PC-3 (cell line): ENCODE measurements around the gene TDRKH. TPM values are rescaled to one million over a fixed set of nuclear protein-coding genes. Genes with fewer than 3 reads are reported as not detected.

Experiments used
- ATAC-seq: fragments of 200-7000 bp; cut with Tn5 transposase; 2 replicates; pipeline ENCODE4 v1.9.1; 2020; ENCODE audit warnings: mild to moderate bottlenecking, moderate library complexity
- BruUV-seq: library from RNA; stranded (reverse); fragments of 400-500 nt; replicated peaks from 2 replicates; lab custom pipeline; 2021; lab: Mats Ljungman, UMichigan
- CTCF ChIA-PET: fragments of 300-600 bp; sonication (Branson Sonifier 250); formaldehyde crosslinking; loops from one replicate; lab custom pipeline; 2022; ENCODE audit warnings: antibody characterized with exemption; lab: Charles Lee
- POLR2A ChIA-PET: fragments of 300-600 bp; sonication (Branson Sonifier 250); formaldehyde crosslinking; loops from one replicate; lab custom pipeline; 2022; ENCODE audit warnings: antibody characterized with exemption; ENCODE audit not compliant: unreplicated experiment; lab: Charles Lee
- DNase-seq: peaks from one replicate; pipeline ENCODE4 v3.0.0-alpha.2; 2015
- H2AFZ ChIP-seq: fragments of 300-600 bp; sonication (generic); 2 replicates; pipeline ENCODE4 v1.6.0; 2016; ENCODE audit warnings: antibody characterized with exemption, low read length
- H3F3A ChIP-seq: fragments of 300-600 bp; sonication (generic); one replicate; pipeline ENCODE4 v1.6.0; 2017; ENCODE audit warnings: antibody characterized with exemption, low read length, control low read depth, mild to moderate bottlenecking; ENCODE audit not compliant: unreplicated experiment
- H3K27ac ChIP-seq: fragments of 300-600 bp; sonication (generic); 2 replicates; pipeline ENCODE4 v1.5.1; 2016; ENCODE audit warnings: mild to moderate bottlenecking, low read length
- H3K27me3 ChIP-seq: fragments of 300-600 bp; sonication (generic); 2 replicates; pipeline ENCODE4 v1.6.1; 2016; ENCODE audit warnings: low read length, mixed read lengths
- H3K36me3 ChIP-seq: fragments of 300-600 bp; sonication (generic); 2 replicates; pipeline ENCODE4 v1.6.1; 2016; ENCODE audit warnings: low read depth, mixed run types, low read length, mixed read lengths
- H3K4me1 ChIP-seq: fragments of 300-600 bp; sonication (generic); 2 replicates; pipeline ENCODE4 v1.5.1; 2016; ENCODE audit warnings: low read length; ENCODE audit not compliant: insufficient read depth
- H3K4me2 ChIP-seq: fragments of 300-600 bp; sonication (generic); 2 replicates; pipeline ENCODE4 v1.6.0; 2016; ENCODE audit warnings: low read length
- H3K4me3 ChIP-seq: fragments of 300-600 bp; sonication (generic); 2 replicates; pipeline ENCODE4 v1.5.1; 2016; ENCODE audit warnings: mild to moderate bottlenecking, low read length, mixed read lengths
- H3K79me2 ChIP-seq: fragments of 300-600 bp; sonication (generic); 2 replicates; pipeline ENCODE4 v1.6.1; 2017; ENCODE audit warnings: low read length, mixed read lengths
- H3K9ac ChIP-seq: fragments of 300-600 bp; sonication (generic); 2 replicates; pipeline ENCODE4 v1.6.0; 2016; ENCODE audit warnings: mild to moderate bottlenecking, low read length
- H3K9me2 ChIP-seq: fragments of 300-600 bp; sonication (generic); replicated peaks from 2 replicates; pipeline ENCODE4 v1.6.1; 2016; ENCODE audit warnings: mixed run types, low read length, mixed read lengths
- H3K9me3 ChIP-seq: fragments of 300-600 bp; sonication (generic); 2 replicates; pipeline ENCODE4 v1.6.1; 2016; ENCODE audit warnings: low read length, mixed read lengths
- H4K20me1 ChIP-seq: fragments of 300-600 bp; sonication (generic); 2 replicates; pipeline ENCODE4 v1.6.1; 2016; ENCODE audit warnings: low read length, mixed read lengths
- EZH2 ChIP-seq: fragments of 300-600 bp; sonication (generic); IDR thresholded peaks from one replicate; pipeline ENCODE4 v1.6.1; 2017; ENCODE audit warnings: antibody characterized with exemption, mild to moderate bottlenecking, low read length; ENCODE audit not compliant: unreplicated experiment
- EZH2phosphoT487 ChIP-seq: fragments of 300-600 bp; sonication (generic); IDR thresholded peaks from 2 replicates; pipeline ENCODE4 v1.6.1; 2018; ENCODE audit warnings: mild to moderate bottlenecking, antibody characterized with exemption, low read length, borderline replicate concordance
- intact Hi-C: fragments of 100-400 bp; cut with micrococcal nuclease; formaldehyde crosslinking; loops from 2 replicates; pipeline ENCODE4 v1.9.0; 2023
- total RNA-seq: library from RNA; depleted of rRNA; stranded (reverse); fragments of >200 nt; gene quantifications from 2 replicates; pipeline ENCODE4 v1.2.3, GENCODE V29; 2014
- TF ChIP-seq, protein P1 (sequence below): fragments of 300-600 bp; sonication (generic); conservative IDR thresholded peaks from 2 replicates; pipeline ENCODE4 v1.5.1; 2017; ENCODE audit warnings: antibody characterized with exemption, low read depth, mild to moderate bottlenecking, low read length

Gene TDRKH
- total RNA-seq, 1 experiment from 2014 or later, result 15.2 TPM

DNA sequence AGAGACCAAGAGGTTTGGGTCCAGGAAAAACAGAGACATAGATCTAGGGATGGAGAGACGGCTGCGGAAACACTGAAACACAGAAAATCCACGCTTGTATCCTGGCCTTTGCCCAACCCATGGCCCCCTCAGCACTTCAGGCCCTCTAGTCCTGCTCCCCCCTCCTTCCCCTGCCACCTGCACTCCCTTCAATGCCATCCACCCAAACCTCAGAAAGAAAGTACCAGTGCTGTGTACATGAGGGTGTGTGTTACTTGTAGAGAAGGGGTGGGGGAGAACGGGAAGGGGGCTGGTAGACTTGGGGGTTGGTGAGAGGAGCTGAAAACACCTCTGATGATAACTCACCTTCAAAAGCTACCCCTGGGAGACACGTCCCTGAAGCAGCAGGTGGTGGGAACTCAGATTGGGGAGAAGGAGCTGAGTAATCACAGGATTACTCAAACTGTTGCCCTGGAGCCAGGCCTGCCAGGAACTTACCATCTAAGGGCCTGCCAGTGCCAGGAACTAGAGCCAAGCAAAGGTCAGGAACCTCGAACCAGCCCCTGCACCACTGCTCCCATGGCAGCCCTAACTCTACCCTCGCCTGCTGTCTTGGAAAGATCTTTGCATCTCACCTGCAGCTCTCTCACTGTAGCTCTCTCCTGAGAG lies 29.8 kb upstream of the TDRKH start:
- no peaks in the 10 kb centered on the region for H3K9me2 ChIP-seq
- peaks cover 7% of the 10 kb centered on the region; the same call in 1 of the 2 replicates for H3K4me1 ChIP-seq
- H3K79me2 ChIP-seq, result no peaks in the 10 kb centered on the region
- H3K4me3 ChIP-seq, result no peak overlapping the region
- H3F3A ChIP-seq, result no peaks in the 10 kb centered on the region
- H3K27me3 ChIP-seq, result no peaks in the 10 kb centered on the region
- H3K4me2 ChIP-seq, result no peak overlapping the region
- no peaks in the 10 kb centered on the region for H3K9me3 ChIP-seq
- no peaks in the 10 kb centered on the region for H3K36me3 ChIP-seq
- no peak overlapping the region for H3K9ac ChIP-seq
- CTCF ChIA-PET, result no interaction called here
- TF ChIP-seq EZH2phosphoT487 (no peak), EZH2 (no peak)
- TF ChIP-seq, protein P1, sequence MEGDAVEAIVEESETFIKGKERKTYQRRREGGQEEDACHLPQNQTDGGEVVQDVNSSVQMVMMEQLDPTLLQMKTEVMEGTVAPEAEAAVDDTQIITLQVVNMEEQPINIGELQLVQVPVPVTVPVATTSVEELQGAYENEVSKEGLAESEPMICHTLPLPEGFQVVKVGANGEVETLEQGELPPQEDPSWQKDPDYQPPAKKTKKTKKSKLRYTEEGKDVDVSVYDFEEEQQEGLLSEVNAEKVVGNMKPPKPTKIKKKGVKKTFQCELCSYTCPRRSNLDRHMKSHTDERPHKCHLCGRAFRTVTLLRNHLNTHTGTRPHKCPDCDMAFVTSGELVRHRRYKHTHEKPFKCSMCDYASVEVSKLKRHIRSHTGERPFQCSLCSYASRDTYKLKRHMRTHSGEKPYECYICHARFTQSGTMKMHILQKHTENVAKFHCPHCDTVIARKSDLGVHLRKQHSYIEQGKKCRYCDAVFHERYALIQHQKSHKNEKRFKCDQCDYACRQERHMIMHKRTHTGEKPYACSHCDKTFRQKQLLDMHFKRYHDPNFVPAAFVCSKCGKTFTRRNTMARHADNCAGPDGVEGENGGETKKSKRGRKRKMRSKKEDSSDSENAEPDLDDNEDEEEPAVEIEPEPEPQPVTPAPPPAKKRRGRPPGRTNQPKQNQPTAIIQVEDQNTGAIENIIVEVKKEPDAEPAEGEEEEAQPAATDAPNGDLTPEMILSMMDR, result no peak
- DNase-seq (peak; percentile 48), ATAC-seq (peak; percentile 61)
- H2AFZ ChIP-seq, result no peak overlapping the region
- no peak overlapping the region for H3K27ac ChIP-seq
- intact Hi-C loops, result no loop called here
- no TSS peak for BruUV-seq
- H4K20me1 ChIP-seq, result no peaks in the 10 kb centered on the region
- POLR2A ChIA-PET, result interaction anchor here (0.6 kb wide), 1 partner anchor 273 kb away, joined by 4 read pairs; no protein-coding TSS in a partner anchor

DNA sequence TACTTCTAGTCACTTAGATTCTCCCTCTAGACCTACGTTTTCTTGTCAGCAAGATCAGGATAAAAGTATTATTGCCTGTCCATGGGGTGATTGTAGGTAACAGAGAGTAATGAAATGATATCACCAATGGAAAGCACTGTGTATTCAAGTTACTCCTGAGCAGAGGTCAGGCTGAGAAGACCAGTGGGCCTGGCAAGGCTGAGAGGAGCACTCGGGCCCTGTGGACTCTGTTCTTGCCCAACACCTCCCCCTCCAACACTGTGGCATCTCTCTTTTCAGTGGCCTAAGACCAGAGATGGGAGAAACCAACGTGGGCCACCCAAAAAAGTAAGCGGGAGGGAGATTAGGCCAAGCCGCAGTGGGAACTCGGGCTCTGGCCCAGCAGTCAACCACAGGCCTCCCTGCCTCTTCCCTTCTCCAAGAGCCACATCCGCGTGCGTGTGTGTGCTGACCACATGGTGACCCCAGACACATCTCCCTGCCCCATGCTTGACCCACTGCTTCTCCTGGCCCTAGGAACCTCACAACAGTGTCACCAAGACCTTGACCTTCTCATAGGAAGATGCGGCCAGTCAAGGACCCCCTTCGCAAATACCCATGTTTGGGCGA lies 29.0 kb upstream of the TDRKH start:
- H4K20me1 ChIP-seq, result no peaks in the 10 kb centered on the region
- TF ChIP-seq EZH2 (no peak), EZH2phosphoT487 (no peak)
- TF ChIP-seq, protein P1, result no peak
- H3K4me1 ChIP-seq, result peaks cover 7% of the 10 kb centered on the region; the same call in 1 of the 2 replicates
- ATAC-seq (no peak), DNase-seq (no peak)
- H3K9me3 ChIP-seq, result no peaks in the 10 kb centered on the region
- no peak overlapping the region for H3K27ac ChIP-seq
- no peaks in the 10 kb centered on the region for H3K27me3 ChIP-seq
- BruUV-seq, result no TSS peak
- H3K36me3 ChIP-seq, result no peaks in the 10 kb centered on the region
- ChIA-PET POLR2A (no interaction called here), CTCF (no interaction called here)
- H2AFZ ChIP-seq, result no peak overlapping the region
- no peaks in the 10 kb centered on the region for H3F3A ChIP-seq
- H3K4me3 ChIP-seq, result no peak overlapping the region
- no peaks in the 10 kb centered on the region for H3K79me2 ChIP-seq
- intact Hi-C loops, result no loop called here
- H3K9me2 ChIP-seq, result no peaks in the 10 kb centered on the region
- no peak overlapping the region for H3K9ac ChIP-seq
- H3K4me2 ChIP-seq, result no peak overlapping the region

DNA sequence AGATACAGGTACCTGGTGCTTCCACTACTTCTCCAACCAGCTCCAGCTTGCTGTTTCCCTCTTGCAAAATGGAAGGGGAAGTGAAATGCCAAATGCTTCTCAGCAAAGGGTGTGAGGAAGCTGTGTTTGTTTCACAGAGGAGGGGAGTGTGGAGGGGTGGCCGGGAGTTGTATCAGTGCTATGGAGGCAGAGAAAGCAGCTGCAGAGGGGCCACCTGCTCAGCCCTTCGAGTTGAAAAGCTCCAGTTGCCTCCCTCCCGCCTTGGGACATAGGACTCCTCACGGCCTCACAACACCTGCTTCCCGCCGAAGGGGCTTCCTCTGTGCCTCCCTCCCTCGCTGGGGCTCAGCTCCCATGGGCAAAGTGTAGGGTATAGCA lies 27.0 kb upstream of the TDRKH start:
- no peak for ATAC-seq
- TF ChIP-seq EZH2, result no peak
- TF ChIP-seq EZH2phosphoT487, result no peak
- TF ChIP-seq, protein P1, result no peak
- intact Hi-C loops, result no loop called here
- POLR2A ChIA-PET, result no interaction called here
- DNase-seq, result no peak
- Histone ChIP-seq H3K79me2 (no peaks in the 10 kb centered on the region), H2AFZ (no peak overlapping the region), H3K27ac (no peak overlapping the region), H3K9ac (no peak overlapping the region), H3K36me3 (no peaks in the 10 kb centered on the region), H3K9me3 (no peaks in the 10 kb centered on the region), H4K20me1 (no peaks in the 10 kb centered on the region), H3K9me2 (no peaks in the 10 kb centered on the region), H3F3A (no peaks in the 10 kb centered on the region), H3K27me3 (no peaks in the 10 kb centered on the region), H3K4me2 (no peak overlapping the region), H3K4me3 (no peak overlapping the region), H3K4me1 (peaks cover 7% of the 10 kb centered on the region; the same call in 1 of the 2 replicates)
- BruUV-seq, result no TSS peak
- CTCF ChIA-PET, result no interaction called here
